Hair follicular keratinocyte (primary cell): Measurements from ENCODE around the gene CALML5. TPM values are rescaled to one million over a fixed set of nuclear protein-coding genes. Genes with fewer than 3 reads are reported as not detected.

Experiments used
- total RNA-seq: library from RNA; depleted of rRNA; stranded (reverse); fragments of >200 nt; gene quantifications from 2 replicates; pipeline ENCODE4 v1.2.3, GENCODE V29; 2015

CALML5 gene, protein sequence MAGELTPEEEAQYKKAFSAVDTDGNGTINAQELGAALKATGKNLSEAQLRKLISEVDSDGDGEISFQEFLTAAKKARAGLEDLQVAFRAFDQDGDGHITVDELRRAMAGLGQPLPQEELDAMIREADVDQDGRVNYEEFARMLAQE
- not detected in 2 replicates for total RNA-seq

DNA sequence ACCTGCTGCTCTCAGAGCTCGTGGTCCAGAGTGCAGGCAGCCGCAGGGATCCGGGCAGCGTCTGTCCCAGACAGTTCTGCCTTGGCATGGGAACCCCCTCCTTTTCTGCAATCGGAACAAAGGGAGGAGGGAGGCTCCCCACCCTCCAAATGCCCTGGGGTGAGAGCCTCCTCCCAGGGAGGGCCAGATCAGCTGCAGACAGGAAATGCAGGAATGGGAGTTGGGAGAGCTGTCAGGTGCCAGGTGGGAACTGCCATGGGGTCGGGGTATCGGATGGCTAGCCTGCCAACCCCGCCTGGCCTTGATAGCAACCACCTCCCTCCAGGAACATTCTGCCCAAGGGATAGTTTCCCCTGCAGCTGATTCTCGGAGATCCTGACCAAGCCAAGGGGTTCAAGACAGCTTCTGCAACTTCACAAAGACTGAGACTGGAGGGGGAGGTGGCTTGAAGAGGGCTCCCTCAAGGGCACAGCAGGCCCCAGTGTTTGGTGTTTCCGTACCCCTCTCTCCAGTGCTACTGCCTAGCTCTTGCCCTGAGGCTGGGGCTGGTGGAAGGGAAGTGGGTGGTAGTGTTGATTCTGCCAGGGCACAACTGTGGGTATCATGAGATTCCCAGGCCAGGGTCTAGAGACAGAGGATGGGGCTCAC is at the start of gene CALML5:
CALML5 (minus strand) TSS at position 78 of the 648 bp plus-strand sequence. CDS start 132 bp downstream, outside the sequence.

DNA sequence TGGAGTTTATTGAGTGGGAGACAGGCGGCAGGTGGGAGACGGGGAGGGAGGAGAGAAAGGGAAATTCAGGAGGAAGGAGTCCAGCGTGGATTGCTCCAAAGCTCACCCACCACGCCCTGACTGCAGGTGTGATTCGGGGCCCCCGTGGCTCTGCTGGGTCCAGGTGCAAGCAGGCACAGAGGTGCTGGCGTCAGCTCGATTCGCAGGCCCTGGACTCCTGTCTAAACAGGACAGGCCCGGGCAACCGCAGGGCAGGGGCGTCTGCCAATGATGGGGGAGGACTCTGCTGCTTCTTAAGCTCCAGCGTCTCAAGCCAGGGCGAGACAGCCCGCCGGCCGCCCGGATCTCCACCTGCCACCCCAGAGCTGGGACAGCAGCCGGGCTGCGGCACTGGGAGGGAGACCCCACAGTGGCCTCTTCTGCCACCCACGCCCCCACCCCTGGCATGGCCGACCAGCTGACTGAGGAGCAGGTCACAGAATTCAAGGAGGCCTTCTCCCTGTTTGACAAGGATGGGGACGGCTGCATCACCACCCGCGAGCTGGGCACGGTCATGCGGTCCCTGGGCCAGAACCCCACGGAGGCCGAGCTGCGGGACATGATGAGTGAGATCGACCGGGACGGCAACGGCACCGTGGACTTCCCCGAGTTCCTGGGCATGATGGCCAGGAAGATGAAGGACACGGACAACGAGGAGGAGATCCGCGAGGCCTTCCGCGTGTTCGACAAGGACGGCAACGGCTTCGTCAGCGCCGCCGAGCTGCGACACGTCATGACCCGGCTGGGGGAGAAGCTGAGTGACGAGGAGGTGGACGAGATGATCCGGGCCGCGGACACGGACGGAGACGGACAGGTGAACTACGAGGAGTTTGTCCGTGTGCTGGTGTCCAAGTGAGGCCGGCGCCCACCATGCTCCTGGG is 25.5 kb upstream of the CALML5 start, which contains the start of gene CALML3:
CALML3 (plus strand) TSS at position 321 of the 920 bp plus-strand sequence; CDS start at position 446, 125 bp downstream.

Other genes starting within 250 kb of the CALML5 start
- not detected in 2 replicates for gene UCN3, start 134.6 kb downstream of the CALML5 start, total RNA-seq
- 1.1 and 1.5 TPM in 2 replicates for gene TUBAL3, start 94.7 kb downstream of the CALML5 start, total RNA-seq
- gene NET1, start 87.0 kb downstream of the CALML5 start, total RNA-seq, result 164 and 185 TPM in 2 replicates
- gene CALML3, start 25.4 kb upstream of the CALML5 start, total RNA-seq, result 58.4 and 62.7 TPM in 2 replicates
- 14.1 and 18.4 TPM in 2 replicates for gene ASB13, start 167.0 kb upstream of the CALML5 start, total RNA-seq
- 38.3 and 52.9 TPM in 2 replicates for gene TASOR2, start 185.3 kb upstream of the CALML5 start, total RNA-seq